Upper lobe of left lung (tissue), 4 donors: ENCODE results near the gene NEXN.

Source experiments
- POLR2A ChIP-seq, 4 donors: fragments of 450-650 bp; IDR thresholded peaks; one replicate each; pipeline ENCODE4 v1.5.1; 2016 to 2017; ENCODE audit warnings: antibody characterized with exemption in 4 of 4, mild to moderate bottlenecking in 2 of 4
- TF ChIP-seq, protein P1 (sequence below), 6 experiments: fragments of 450-650 bp in 4 of 6; fragments of 200-600 bp in 2 of 6; sonication (generic) in 2 of 6; IDR thresholded peaks; one replicate each; pipeline ENCODE4 v1.5.1; 2016 to 2019; ENCODE audit warnings: antibody characterized with exemption in 6 of 6

DNA sequence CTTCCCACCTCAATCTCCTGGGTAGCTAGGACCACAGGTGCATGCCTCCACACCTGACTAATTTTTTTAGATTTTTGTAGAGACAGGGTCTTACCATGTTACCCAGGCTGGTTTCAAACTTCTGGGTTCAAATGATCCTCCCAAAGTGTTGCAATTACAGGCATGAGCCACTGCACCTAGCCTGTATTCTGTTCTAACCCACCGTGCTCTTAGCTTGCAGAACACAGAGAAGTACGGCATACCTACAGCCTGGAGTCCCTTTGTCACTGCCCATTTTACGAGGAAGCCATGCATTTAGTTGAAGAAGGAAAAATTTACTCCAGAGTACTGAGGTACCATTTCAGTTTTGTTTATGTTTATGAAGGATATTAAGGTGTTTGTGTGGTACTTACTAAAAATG, 29.7 kb upstream of the NEXN start:
- TF ChIP-seq POLR2A (IDR thresholded peaks at IDR 0.05): no peak
- TF ChIP-seq, protein P1, sequence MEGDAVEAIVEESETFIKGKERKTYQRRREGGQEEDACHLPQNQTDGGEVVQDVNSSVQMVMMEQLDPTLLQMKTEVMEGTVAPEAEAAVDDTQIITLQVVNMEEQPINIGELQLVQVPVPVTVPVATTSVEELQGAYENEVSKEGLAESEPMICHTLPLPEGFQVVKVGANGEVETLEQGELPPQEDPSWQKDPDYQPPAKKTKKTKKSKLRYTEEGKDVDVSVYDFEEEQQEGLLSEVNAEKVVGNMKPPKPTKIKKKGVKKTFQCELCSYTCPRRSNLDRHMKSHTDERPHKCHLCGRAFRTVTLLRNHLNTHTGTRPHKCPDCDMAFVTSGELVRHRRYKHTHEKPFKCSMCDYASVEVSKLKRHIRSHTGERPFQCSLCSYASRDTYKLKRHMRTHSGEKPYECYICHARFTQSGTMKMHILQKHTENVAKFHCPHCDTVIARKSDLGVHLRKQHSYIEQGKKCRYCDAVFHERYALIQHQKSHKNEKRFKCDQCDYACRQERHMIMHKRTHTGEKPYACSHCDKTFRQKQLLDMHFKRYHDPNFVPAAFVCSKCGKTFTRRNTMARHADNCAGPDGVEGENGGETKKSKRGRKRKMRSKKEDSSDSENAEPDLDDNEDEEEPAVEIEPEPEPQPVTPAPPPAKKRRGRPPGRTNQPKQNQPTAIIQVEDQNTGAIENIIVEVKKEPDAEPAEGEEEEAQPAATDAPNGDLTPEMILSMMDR (IDR thresholded peaks at IDR 0.05): no peak
